IPS-18a (cell line): ENCODE results near the gene MKX.
"Not testable (repeated sequence)": the region's sequence is repeated elsewhere in the genome, so short reads cannot be mapped to it uniquely, and the experiment has no call there.

ENCODE experiments used
- H3K27ac ChIP-seq: one replicate; pipeline ENCODE4 v1.5.1; 2013; ENCODE audit warnings: low read length
- H3K27me3 ChIP-seq: one replicate; pipeline ENCODE4 v1.6.1; 2013; ENCODE audit warnings: mild to moderate bottlenecking, low read length; ENCODE audit not compliant: control insufficient read depth, insufficient read depth
- H3K36me3 ChIP-seq: one replicate; pipeline ENCODE4 v1.6.1; 2013; ENCODE audit warnings: low read depth, low read length; ENCODE audit not compliant: control insufficient read depth
- H3K4me1 ChIP-seq: one replicate; pipeline ENCODE4 v1.6.1; 2013; ENCODE audit warnings: low read depth, low read length; ENCODE audit not compliant: control insufficient read depth
- H3K4me3 ChIP-seq: one replicate; pipeline ENCODE4 v1.5.1; 2013; ENCODE audit warnings: low read length
- H3K9ac ChIP-seq: one replicate; pipeline ENCODE4 v1.6.1; 2013; ENCODE audit warnings: mild to moderate bottlenecking, low read length, moderate library complexity
- H3K9me3 ChIP-seq: one replicate; pipeline ENCODE4 v1.6.1; 2013; ENCODE audit warnings: low read depth, low read length; ENCODE audit not compliant: control insufficient read depth

MKX gene

DNA sequence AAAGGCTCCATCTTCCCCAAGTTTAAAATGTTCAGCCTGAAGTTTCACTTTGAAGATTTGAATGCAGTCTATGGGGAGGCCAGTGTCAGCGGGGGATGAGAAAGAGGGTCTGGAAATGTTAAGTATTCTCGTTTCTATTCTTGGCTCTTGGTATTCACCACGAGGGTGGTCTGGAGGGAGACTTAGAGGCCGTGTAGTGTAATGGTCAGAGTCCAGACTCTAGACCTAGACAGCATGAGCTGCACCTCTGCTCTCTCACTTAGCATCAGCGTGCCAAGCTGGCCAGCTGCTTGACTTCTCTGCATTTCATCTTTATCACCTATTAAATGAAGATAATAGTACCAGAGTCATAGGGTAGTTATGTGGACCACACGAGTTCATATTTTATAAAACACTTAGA lies 57.9 kb downstream of the MKX start:
- H3K36me3 ChIP-seq, result no peaks in the 10 kb centered on the region
- no peak overlapping the region for H3K4me3 ChIP-seq
- no peak overlapping the region for H3K27ac ChIP-seq
- H3K27me3 ChIP-seq, result no peaks in the 10 kb centered on the region
- no peak overlapping the region for H3K9ac ChIP-seq
- no peaks in the 10 kb centered on the region for H3K9me3 ChIP-seq
- no peaks in the 10 kb centered on the region for H3K4me1 ChIP-seq

DNA sequence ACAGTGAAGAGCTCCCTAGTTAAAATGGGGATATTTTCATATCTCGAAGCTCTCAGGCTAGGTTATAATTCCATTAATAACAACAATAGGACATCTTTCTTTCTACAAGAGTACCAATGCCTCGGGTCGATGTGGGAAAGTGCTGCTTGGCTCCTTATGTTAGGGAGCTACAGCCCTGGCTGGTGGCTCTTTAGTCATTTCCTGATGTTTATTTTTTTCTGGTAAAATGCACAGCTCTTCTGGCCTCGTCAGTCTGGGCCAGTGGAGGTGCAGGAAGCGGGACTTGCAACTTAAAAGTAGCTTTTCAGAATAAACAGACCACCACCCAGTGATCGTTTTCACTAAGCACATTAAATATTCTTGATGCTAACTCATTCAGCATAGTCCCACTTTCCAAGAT lies 58.3 kb downstream of the MKX start:
- no peaks in the 10 kb centered on the region for H3K27me3 ChIP-seq
- no peak overlapping the region for H3K9ac ChIP-seq
- no peak overlapping the region for H3K27ac ChIP-seq
- H3K36me3 ChIP-seq, result no peaks in the 10 kb centered on the region
- no peaks in the 10 kb centered on the region for H3K4me1 ChIP-seq
- no peaks in the 10 kb centered on the region for H3K9me3 ChIP-seq
- H3K4me3 ChIP-seq, result no peak overlapping the region

DNA sequence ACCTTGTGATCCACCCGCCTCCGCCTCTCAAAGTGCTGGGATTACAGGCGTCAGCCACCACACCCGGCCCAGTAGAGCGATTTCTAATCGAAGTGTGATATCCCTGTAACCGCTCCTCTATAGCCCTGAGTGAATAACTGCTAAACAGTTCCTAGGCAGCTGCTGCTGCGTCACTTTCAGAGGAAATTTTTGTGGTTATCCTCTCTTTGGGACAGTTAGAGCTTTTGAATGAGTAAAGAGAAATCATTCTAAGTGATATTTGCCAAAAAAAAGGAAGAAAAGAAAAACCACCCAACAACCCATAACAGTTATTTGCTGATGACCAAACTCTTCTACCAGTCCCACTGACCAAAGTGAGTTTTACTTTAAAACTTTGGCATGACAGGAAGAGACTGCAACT lies 59.9 kb downstream of the MKX start:
- Histone ChIP-seq H3K27ac (no peak overlapping the region), H3K9ac (no peak overlapping the region), H3K9me3 (no peaks in the 10 kb centered on the region), H3K4me1 (no peaks in the 10 kb centered on the region), H3K27me3 (no peaks in the 10 kb centered on the region), H3K36me3 (no peaks in the 10 kb centered on the region), H3K4me3 (no peak overlapping the region)

DNA sequence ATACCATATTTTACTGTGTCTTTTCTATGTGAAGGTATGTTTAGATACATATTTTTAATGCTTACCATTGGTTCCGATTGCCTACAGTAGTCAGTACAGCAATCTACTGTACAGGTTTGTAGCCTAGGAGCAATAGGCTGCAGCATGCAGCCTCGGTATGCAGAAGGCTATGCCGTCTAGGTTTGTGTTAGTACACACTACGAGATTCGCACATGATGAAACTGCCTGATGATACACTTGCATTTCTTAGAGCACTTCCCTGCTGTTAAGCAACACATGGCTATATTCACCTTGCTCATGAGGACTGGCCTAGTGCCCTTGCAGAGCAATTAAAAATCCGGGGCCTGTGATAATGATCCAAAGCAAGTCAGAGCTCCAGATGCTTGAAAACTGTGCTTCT lies 62.4 kb downstream of the MKX start:
- Histone ChIP-seq H3K9me3 (no peaks in the 10 kb centered on the region), H3K9ac (no peak overlapping the region), H3K4me1 (peaks cover 6% of the 10 kb centered on the region), H3K27me3 (no peaks in the 10 kb centered on the region), H3K4me3 (no peak overlapping the region), H3K36me3 (no peaks in the 10 kb centered on the region), H3K27ac (no peak overlapping the region)

DNA sequence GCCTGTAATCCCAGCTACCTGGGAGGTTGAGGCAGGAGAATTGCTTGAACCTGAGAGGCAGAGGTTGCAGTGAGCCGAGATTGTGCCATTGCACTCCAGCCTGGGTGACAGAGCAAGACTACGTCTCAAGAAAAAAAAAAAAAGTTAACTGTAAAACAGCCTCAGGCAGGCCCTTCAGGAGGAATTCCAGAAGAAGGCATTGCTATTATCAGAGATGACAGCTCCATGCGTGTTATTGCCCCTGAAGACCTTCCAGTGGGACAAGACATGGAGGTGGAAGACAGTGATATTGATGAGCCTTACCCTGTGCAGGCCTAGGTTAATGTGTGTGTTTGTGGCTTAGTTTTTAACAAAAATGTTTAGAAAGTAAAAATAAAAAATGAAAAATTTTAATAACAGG lies 63.8 kb downstream of the MKX start:
- not testable (repeated sequence) for H3K9ac ChIP-seq, H3K4me3 ChIP-seq, H3K36me3 ChIP-seq, H3K9me3 ChIP-seq, H3K27me3 ChIP-seq, H3K27ac ChIP-seq, H3K4me1 ChIP-seq

DNA sequence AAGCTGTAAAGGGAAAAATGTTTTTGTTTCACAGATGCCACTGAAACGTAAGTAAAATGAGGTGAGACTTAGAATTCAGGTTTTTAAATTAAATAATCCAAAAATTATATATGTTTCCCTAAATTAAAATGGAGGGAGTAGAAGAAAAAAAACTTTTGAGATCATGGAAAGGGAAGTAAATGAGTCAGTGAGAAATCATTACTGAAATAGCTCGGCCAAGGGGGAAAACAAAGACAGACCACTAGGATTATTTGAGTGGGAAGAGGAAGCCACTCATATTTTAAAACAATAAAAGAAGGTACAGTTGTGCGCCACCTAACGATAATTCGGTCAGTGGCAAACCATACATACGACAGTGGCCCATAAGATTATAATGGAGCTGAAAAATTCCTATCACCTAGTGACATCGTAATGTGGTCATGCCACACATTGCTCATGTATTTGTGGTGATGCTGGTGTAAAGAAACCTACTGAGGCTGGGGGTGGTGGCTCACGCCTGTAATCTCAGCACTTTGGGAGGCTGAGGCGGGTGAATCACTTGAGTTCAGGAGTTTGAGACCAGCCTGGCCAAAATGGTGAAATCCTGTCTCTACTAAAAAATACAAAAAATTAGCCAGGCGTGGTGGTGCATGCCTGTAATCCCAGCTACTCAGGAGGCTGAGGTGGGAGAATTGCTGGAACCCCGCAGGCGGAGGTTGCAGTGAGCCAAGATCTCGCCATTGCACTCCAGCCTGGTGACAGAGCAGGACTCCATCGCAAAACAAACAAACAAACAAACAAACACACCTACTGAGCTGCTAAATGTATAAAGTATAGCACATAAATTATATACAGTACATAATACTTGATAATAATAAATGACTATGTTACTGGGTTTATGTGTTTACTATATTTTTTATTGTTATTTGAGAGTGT lies 64.7 kb downstream of the MKX start:
- H3K36me3 ChIP-seq, result no peaks in the 10 kb centered on the region

DNA sequence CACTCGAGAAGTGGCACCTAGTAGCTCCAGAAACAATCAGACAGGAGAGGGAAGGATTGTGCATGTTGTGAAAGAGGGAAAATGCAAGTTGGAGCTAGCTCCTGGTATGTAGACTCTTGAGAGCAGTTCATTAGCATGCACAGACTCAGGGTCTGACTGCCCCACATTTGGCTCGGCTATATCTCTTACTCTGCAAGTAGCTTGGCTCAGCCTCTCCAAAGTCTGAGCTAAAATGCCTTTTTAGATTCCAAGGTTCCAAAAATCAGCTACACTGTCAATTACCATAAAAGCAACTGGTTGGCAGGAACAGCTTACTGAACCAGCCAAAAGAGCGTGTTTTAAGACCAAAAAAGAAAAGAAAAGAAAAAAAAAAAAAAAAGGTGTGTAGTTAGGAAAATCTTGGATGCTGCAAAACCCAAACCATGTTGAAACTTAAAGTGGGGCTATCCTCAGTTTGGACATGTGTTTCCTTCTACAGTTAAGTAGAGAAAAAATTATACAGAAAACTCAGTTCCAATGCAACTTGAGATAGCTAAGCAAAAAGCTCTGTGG lies 65.5 kb downstream of the MKX start:
- Histone ChIP-seq H3K9ac (no peak overlapping the region), H3K4me1 (peaks cover 6% of the 10 kb centered on the region), H3K4me3 (no peak overlapping the region), H3K27ac (no peak overlapping the region), H3K27me3 (no peaks in the 10 kb centered on the region), H3K9me3 (no peaks in the 10 kb centered on the region), H3K36me3 (no peaks in the 10 kb centered on the region)

More for the DNA sequence above, 64.7 kb downstream of the MKX start:
- H3K4me1 ChIP-seq, result peaks cover 6% of the 10 kb centered on the region
- no peak overlapping the region for H3K4me3 ChIP-seq
- H3K9ac ChIP-seq, result no peak overlapping the region
- no peak overlapping the region for H3K27ac ChIP-seq
- no peaks in the 10 kb centered on the region for H3K9me3 ChIP-seq
- H3K27me3 ChIP-seq, result no peaks in the 10 kb centered on the region

DNA sequence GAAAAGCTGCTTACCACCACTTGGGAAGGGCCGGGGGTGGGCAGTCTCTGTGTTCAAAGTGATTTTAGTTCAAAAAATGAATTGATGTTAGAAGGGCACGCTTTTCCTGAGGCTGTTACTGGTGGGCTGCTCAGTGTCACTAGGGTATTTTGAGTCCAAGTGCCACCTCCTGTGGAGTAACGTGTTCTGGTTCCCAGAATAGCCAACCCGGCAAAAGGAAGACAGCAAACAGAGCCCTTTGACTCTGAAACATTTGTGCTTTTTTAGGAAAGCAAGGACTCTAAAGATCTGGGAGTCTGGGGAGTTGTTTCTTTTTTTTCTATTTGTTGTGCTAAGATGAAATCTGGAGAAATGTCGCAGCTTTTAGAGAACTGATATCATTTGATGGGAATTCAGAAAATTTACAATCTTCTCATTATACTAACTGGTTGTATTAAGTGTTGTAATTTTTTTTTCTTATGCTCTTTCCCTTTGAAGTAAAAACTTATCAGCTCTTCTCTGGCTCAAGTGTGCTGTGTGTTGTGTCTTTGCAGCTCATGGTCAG lies 66.2 kb downstream of the MKX start:
- Histone ChIP-seq H3K4me3 (no peak overlapping the region), H3K27ac (no peak overlapping the region)

DNA sequence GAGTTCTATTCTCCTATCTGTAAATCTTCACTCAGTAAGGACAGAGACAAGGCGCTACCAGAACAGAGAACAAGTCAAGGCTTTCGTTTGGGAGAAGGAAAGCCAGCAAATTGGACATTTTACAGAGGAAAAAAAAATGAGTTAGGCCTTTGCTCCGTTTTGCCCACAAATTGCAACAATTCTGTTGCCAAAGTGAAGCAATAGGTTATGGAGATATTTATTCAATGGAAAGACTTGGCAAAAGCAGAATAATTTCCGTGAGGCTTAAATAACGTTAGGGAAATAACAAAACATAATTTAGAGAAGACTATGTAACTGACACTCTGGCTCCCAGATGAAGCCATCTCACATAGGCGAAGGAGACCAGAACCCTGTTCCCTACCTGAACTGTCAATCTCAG lies 67.5 kb downstream of the MKX start:
- Histone ChIP-seq H3K9me3 (no peaks in the 10 kb centered on the region), H3K4me3 (no peak overlapping the region), H3K27me3 (no peaks in the 10 kb centered on the region), H3K9ac (no peak overlapping the region), H3K36me3 (no peaks in the 10 kb centered on the region), H3K27ac (no peak overlapping the region), H3K4me1 (peaks cover 6% of the 10 kb centered on the region)

More for the DNA sequence above, 66.2 kb downstream of the MKX start:
- Histone ChIP-seq H3K9ac (no peak overlapping the region), H3K9me3 (no peaks in the 10 kb centered on the region), H3K36me3 (no peaks in the 10 kb centered on the region), H3K27me3 (no peaks in the 10 kb centered on the region), H3K4me1 (peaks cover 6% of the 10 kb centered on the region)

DNA sequence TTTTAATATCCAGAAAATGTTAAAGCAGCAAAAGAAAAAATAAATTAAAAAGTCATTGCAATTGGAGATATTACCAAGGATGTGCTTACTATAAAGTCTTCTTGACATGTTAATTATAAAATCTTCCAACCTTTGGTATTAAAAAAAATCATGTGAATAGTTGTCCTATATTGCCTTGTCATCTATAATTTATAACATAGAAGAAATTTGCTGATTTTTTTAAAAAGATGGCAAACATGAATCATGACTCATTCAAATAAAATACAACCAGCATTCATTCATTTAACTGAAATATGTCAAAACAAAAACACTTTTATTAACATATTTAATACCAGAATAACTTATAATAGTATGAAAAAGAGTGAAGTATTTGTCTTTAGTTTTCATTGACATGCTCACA lies 72.6 kb downstream of the MKX start:
- H3K9me3 ChIP-seq, result no peaks in the 10 kb centered on the region
- no peak overlapping the region for H3K4me3 ChIP-seq
- no peaks in the 10 kb centered on the region for H3K27me3 ChIP-seq
- no peak overlapping the region for H3K9ac ChIP-seq
- H3K36me3 ChIP-seq, result no peaks in the 10 kb centered on the region
- no peak overlapping the region for H3K27ac ChIP-seq
- H3K4me1 ChIP-seq, result no peaks in the 10 kb centered on the region

DNA sequence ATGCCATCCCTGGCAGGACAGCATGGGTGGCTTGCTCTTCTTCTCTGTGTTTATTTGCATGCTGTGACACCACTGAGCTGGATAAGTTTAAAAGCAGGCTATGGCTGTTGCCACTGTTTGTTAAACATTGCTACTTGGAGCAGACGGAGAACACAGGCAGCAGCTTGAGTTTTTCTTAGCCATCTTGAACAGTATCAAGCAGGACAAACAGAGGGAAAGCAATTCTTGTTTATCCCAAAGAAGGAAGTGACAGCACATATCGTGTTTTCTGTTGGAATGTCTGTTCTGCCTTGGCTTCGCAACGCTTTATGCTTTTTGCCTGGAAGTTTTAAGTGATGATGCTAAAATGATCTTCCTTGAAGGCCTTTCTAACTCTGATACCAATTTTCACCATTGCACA lies 73.8 kb downstream of the MKX start:
- no peak overlapping the region for H3K27ac ChIP-seq
- no peaks in the 10 kb centered on the region for H3K9me3 ChIP-seq
- no peak overlapping the region for H3K9ac ChIP-seq
- no peak overlapping the region for H3K4me3 ChIP-seq
- no peaks in the 10 kb centered on the region for H3K27me3 ChIP-seq
- H3K36me3 ChIP-seq, result no peaks in the 10 kb centered on the region
- no peaks in the 10 kb centered on the region for H3K4me1 ChIP-seq

DNA sequence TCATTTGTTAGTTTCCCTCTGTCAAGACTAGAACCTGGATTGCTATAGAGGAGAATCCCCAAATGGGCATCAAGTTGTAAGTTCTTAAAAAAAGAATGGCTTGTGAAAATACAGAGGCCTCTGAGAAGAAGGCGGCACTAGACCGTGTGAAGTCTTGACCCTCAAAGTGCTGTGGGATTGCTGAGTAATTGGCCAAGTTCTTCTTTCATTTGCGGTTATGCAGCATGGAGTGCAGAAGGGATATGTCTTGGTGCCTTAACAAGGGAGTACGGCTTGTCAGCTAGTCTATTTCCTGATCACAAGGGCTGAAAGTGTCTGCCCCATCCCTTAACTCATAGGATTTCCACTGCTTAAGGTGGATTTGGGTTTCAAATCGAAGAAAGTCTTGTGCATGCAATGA lies 81.2 kb downstream of the MKX start:
- H3K9ac ChIP-seq, result no peak overlapping the region
- H3K36me3 ChIP-seq, result no peaks in the 10 kb centered on the region
- no peaks in the 10 kb centered on the region for H3K4me1 ChIP-seq
- no peak overlapping the region for H3K27ac ChIP-seq
- H3K4me3 ChIP-seq, result no peak overlapping the region
- no peaks in the 10 kb centered on the region for H3K9me3 ChIP-seq
- H3K27me3 ChIP-seq, result no peaks in the 10 kb centered on the region
